Measurements from ENCODE around the gene NNAT. TPM values are rescaled to one million over a fixed set of nuclear protein-coding genes. Genes with fewer than 3 reads are reported as not detected.

NNAT gene
- total RNA-seq, 1 experiment from 2014 or later, result 43.1 TPM

DNA sequence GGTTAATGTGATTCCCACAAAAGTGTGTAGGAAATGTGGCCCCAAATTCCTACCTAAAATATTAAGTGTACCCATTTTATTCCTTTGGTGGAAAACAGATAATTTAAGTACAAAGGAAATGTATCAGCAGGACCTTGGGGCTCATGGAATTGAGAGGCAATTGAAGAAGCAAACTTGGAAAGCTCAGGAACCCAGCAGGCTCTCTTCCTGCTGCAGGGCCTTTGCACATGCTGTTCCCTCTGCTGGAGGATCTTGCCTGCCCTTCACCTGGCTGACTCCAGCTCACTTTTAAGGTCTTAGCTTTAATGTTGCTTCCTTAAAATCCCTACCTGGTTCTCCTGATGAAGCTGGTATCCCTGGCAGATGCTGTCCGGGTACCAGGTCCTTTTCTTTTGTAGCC, 16.5 kb downstream of the NNAT start:
- no peak overlapping the region for H4K8ac ChIP-seq (replicated peaks; ENCODE audit: insufficient read length, low read depth, low read length)
- H3K4me2 ChIP-seq (ENCODE audit: insufficient read depth, insufficient read length, low read length), result no peak overlapping the region
- Mint-ChIP-seq H3K27ac (no peak overlapping the region), H3K4me1 (peaks cover 26 to 31% of the 10 kb centered on the region in 2 experiments), H3K4me3 (no peak overlapping the region), H3K9me3 (no peaks in the 10 kb centered on the region), H3K27me3 (ENCODE audit: low read depth) (no peaks in the 10 kb centered on the region), H3K36me3 (ENCODE audit: insufficient read depth in 1 of 3, low read depth in 3 of 3) (no peaks in the 10 kb centered on the region)
- H2BK20ac ChIP-seq (ENCODE audit: low read depth, low read length, poor library complexity, severe bottlenecking), result no peak overlapping the region
- H4K20me1 ChIP-seq (ENCODE audit: control insufficient read depth, insufficient read depth, insufficient read length), result no peaks in the 10 kb centered on the region
- H3K23me2 ChIP-seq (ENCODE audit: insufficient read length, low read depth, low read length, poor library complexity, severe bottlenecking), result no peaks in the 10 kb centered on the region
- H3K4ac ChIP-seq (ENCODE audit: low read depth, low read length), result no peak overlapping the region
- no CpG with 5 or more reads among the region's 1 CpG for WGBS (ENCODE audit: extremely low coverage, insufficient read length, low lambda C conversion rate)
- H2AK5ac ChIP-seq (ENCODE audit: insufficient read length, low read length), result no peak overlapping the region
- no peak overlapping the region for H3K27ac ChIP-seq (ENCODE audit: insufficient read length, low read depth, low read length)
- H4K91ac ChIP-seq (ENCODE audit: insufficient read length, low read depth, low read length), result no peak overlapping the region
- peak; percentile 17 for DNase-seq
- no peak overlapping the region for H3K56ac ChIP-seq (ENCODE audit: insufficient read length, low read depth, low read length)
- H3K14ac ChIP-seq (ENCODE audit: insufficient read depth, low read length), result no peak overlapping the region
- no peak overlapping the region for H3K23ac ChIP-seq (ENCODE audit: insufficient read length, low read depth, low read length)
- no peak overlapping the region for H3K18ac ChIP-seq (ENCODE audit: insufficient read length, low read depth, low read length)
- H4K5ac ChIP-seq (ENCODE audit: insufficient read length, low read depth, low read length), result no peak overlapping the region
- no peak overlapping the region for H2BK15ac ChIP-seq (ENCODE audit: low read depth, low read length)
- no peaks in the 10 kb centered on the region for H3K79me2 ChIP-seq (ENCODE audit: insufficient read depth, low read length)
- H3K79me1 ChIP-seq (ENCODE audit: insufficient read depth, low read depth, low read length, poor library complexity, severe bottlenecking), result no peaks in the 10 kb centered on the region
- no peak overlapping the region for H3T11ph ChIP-seq (ENCODE audit: low read length)
- no peaks in the 10 kb centered on the region for H3K27me3 ChIP-seq (ENCODE audit: insufficient read depth, low read length)
- no peak overlapping the region for H2AFZ ChIP-seq (ENCODE audit: low read length)
- no peak overlapping the region for H2BK120ac ChIP-seq (ENCODE audit: low read depth, low read length, poor library complexity, severe bottlenecking)
- TF ChIP-seq, protein P1, sequence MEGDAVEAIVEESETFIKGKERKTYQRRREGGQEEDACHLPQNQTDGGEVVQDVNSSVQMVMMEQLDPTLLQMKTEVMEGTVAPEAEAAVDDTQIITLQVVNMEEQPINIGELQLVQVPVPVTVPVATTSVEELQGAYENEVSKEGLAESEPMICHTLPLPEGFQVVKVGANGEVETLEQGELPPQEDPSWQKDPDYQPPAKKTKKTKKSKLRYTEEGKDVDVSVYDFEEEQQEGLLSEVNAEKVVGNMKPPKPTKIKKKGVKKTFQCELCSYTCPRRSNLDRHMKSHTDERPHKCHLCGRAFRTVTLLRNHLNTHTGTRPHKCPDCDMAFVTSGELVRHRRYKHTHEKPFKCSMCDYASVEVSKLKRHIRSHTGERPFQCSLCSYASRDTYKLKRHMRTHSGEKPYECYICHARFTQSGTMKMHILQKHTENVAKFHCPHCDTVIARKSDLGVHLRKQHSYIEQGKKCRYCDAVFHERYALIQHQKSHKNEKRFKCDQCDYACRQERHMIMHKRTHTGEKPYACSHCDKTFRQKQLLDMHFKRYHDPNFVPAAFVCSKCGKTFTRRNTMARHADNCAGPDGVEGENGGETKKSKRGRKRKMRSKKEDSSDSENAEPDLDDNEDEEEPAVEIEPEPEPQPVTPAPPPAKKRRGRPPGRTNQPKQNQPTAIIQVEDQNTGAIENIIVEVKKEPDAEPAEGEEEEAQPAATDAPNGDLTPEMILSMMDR (conservative IDR thresholded peaks at IDR 0.05), result no peak
- H3K4me1 ChIP-seq (ENCODE audit: insufficient read depth, low read length), result peaks cover 2% of the 10 kb centered on the region
- H2BK12ac ChIP-seq (ENCODE audit: insufficient read length, low read depth, low read length), result no peak overlapping the region
- no peaks in the 10 kb centered on the region for H3K9me3 ChIP-seq (ENCODE audit: control insufficient read depth, low read depth, low read length)
- no peak overlapping the region for H2BK5ac ChIP-seq (ENCODE audit: insufficient read length, low read length)
- H3K9ac ChIP-seq (ENCODE audit: extremely low read depth, insufficient read length, low read length), result no peak overlapping the region
